GM18526 (cell line): ENCODE results near the gene MAD1L1.

Experiments
- POLR2A ChIP-seq: IDR thresholded peaks from 3 replicates; pipeline ENCODE4 v1.6.1; 2011; ENCODE audit not compliant: insufficient read length; ENCODE audit errors: extremely low read depth

MAD1L1 gene

GRCh38 chr7:1842321-1843221 is 390.2 kb downstream of the MAD1L1 start:
- no peak for TF ChIP-seq POLR2A

DNA sequence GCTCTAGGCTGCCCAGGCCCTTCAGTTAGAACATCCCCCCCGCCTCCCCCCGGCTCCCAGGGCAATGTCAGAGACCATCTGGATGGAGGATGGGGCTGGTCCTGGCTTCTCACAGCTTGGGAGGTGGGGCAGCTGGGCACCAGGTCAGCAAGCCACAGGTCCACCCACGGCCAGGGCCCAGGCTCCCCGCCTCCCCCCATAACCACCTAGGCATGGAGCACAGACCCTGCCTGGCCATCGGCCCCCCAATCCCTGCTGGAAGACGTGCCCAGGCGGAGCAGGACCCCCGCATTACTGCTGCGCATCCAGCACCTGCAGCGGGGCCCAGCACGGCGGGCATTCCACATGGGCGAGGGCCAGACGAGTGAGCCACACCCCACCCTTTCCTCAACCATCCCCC is 393.0 kb downstream of the MAD1L1 start:
- no peak for TF ChIP-seq POLR2A

DNA sequence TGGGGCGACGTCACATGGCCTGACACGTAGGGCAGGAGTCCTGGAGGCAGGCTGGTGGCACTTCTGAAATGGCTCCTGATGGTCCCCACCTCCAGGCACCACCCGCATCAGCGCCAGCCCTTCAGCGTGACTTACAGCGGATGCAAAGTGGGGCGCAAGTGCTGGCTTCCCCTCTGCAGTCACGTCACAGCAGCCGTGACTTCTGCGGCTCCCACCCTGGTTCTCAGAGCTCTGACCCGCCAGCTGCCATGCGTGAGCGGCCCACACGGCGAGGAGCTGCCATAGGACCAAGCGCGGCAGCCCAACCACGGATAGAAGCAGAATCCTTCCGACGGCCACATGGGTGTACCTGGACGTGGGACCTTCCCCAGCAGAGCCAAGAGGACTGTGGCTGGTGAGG is 403.6 kb downstream of the MAD1L1 start:
- TF ChIP-seq POLR2A, result no peak

GRCh38 chr7:1825897-1826741 is 406.6 kb downstream of the MAD1L1 start:
- TF ChIP-seq POLR2A, result no peak

DNA sequence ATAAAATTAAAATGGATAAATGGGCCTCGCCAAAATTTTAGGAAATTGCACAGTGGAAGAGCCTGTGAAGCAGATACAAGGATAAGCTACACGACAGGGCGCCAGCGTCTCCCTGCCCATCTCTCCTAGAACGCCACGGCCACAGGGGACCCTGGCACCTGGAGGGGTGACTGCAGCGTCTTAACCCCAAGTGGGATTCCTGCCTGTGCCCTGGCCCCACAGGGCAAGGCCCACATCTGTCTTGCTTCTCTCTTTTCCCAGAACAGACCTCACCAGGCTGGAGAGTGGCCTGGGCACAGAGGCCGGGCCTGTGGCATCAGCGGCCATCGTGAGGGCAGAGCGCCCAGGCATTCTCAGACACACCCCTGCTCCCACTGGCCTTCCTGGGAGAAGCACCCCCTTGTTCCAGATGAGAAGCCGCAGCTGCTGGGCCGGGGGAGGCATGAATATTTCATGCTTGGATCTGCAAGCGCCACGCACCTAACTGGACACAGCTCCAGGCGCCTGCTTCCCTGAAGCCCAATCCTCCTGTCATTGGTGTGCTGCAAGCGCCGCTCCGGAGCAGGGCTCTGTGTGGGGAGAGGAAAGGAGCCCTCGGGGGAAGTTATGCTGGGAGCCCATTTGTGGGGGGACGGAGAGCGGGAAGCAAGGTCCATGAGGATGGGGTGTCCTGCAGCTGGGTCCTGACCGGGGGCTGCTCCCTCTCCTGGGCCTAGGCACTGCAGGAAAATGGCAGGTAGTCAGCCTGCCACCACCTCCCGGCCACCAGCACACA is 409.2 kb downstream of the MAD1L1 start:
- TF ChIP-seq POLR2A, result no peak

DNA sequence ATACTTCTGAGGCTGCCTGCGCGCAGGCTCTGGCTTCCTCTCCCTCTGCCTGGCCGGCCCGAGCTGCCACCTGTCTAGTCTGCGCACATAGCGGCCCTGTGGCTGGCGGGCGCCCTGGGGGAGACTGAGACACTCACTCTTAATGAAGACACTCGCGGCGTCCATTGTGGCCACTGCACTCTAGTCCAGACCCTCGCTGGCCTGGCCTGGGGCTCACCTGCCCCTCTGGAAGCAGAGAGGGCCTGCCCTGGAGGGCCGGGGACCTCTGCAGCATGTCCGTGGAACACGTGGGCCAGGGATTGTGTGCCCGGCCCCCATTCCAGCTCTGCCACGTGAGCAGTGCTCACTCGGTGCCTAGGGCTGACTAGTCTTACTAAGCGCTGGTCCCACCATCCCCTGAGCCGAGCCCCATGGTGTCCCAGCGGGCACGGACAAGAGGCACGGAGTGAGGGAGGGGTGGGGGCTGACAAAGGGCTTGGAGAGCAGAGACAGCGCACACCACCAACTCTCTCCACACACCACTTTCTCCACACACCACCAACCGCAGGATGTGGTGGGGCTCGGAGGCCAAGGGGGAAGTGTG is 413.4 kb downstream of the MAD1L1 start:
- TF ChIP-seq POLR2A, result no peak

- no peak for TF ChIP-seq POLR2A
These were observed 414.0 kb downstream of the MAD1L1 start for GRCh38 chr7:1818575-1819258.

DNA sequence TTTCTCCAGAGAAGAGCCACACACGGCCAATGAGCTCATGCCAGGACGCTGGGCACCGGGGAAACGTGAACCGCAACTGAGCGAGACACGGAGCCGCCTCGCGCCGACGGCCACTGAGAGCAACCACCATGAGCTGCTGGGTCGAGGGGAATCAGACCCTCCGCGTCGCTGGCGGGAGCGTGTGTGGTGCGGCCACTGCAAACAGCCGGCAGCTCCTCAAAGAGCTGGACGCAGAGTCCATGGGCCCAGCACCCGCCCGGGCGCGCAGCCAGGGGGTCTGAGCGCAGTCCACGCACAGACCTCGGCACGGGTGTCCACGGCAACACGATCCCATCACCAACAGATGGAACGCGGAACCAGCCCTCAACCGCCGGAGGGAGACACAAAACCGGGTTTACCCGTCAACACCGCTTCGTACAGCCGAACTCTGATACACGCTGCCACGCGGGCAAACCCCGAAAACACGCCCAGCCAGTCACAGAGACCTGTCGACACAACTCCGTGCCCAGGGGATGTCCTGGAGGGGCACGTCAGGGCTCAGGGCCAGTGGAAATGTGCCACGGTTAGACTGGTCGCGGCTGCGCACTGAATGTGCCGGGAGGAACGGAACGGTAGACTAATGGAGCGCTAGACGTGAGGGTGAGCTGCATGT is 415.6 kb downstream of the MAD1L1 start:
- TF ChIP-seq POLR2A, result no peak

DNA sequence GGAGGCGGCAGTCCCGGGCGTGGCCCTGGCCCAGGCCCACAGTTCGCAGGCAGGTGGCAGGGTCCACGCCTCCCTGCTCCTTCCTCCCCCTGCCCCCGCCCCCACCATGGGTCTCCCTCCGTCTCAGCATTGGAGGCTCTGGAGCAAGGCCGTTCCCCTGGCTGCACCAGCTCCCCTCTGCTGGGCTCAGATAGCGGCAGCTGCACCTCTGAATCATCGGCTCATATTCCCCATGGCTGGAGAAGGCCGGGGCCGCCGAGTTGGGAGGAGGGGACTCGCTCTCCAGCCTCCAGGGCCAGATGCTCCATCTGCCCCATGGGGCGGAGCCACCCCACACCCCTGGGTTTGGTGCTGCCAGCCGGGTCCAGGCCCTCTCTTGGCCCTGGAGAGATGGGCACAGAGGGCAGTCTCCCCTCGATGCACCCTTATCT is 417.7 kb downstream of the MAD1L1 start:
- no peak for TF ChIP-seq POLR2A

DNA sequence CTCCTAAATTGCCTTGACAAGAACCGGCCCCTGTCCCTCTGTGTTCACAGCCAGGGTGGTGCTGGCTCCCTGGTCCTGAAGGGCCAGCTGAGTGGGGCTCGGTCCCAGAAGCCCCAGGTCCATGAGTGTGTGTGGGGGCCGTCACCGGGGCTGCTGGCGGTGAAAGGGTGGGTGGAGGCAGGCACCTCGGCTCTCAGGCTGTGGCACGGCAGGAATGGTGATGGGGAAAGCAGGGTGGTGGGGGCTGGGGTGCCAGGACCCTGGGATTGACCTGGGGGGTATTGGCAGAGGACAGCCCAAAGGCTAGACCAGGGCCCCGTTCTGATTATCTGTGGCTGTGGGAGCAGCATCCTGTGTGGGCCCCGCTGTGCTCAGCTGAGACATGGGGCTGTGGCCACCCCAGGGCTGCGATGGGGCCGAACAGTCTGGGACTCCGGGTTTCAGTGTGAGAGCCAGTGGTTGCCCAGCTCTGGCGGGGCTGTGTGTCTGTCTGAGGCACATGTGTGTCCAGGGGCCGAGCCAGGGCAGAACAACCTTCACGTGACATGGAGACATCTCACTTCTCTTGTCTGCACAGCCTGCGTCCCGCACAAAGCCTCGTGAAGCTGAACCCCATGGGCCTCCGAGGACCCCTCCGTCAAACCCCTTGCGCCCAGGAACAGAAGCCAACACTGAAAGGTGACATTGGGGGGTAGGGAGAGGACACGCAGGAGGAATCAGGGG is 418.5 kb downstream of the MAD1L1 start:
- TF ChIP-seq POLR2A, result no peak

DNA sequence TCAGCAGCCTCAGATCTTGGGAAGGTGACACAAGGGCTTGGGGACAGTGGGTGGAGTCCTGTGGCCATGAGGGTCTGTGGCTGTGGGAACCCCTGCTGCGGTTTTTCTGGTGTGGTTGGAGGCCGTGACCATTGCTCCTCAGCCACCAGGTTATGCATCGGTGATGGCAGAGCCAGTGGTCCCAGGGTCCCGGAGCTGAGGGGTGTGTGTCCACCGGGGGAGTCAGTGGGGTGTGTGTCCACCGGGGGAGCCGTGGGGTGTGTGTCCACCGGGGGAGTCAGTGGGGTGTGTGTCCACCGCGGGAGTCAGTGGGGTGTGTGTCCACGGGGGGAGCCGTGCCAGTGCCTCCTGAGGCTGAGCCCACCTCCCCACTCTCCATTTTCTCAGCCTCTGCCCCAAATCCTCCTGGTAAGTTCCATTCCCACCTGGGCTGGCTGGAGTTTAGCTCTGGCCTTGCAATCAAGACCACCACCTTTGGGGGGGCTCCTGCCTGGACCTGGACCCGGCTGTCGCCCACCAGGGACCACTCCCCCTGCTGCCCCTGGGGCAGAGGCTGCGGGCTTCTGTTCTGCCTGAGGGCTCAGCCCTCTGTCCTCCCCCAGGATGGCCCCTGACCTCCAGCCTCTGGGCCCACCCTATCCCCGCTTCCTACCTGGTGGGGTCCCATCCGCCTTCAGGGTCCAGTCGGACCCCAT is 419.2 kb downstream of the MAD1L1 start:
- TF ChIP-seq POLR2A, result no peak

DNA sequence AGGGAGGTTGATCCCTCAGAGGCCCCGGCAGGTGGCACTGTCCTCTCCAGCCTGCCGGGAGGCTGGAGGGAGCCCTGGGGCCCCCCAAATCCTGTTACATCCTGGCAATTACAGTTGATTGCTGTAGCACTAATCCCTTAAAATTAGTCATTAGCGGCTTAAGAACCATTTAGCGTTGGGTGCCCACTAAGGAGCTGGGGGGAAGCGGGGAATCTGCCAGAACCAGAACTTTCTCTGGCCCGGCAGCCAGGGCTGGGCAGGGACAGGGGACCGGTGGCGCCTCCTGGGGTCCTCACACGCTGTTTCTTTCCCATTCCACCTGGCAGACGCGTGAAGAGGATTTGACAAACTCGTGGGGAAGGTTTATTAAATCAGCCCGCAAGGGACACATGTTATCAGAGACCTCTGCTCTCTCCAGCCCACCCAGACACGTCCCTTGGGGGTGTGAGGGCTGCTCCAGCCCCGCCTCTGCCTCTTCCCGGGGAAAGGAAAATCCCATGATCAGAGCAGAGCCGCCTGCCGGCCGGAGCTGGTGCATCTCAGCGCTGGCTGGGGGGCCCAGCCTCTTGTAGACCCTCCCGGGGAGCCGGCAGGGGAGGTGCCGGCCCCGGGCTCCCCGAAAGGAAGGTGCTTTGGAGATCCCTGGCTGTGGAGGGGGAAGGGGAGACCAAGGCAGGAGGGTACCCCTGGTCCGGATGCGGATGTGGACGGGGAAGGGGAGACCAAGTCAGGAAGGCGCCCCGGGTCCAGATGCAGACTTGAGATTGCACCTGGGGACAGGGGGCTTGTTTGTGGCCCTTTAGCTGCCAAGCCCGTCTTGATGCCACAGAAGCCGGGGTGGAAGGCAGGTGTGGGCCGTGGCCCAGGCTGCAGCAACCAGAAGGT is 420.0 kb downstream of the MAD1L1 start:
- TF ChIP-seq POLR2A, result no peak
